OCI-LY1 (cell line): ENCODE data around the gene ASH1L.

ENCODE experiments used
- CTCF ChIP-seq: fragments of 200-600 bp; sonication (generic), shearing (Covaris generic); IDR thresholded peaks from 2 replicates; pipeline ENCODE4 v1.5.1; 2017; ENCODE audit warnings: mild to moderate bottlenecking, antibody characterized with exemption, low read length, moderate library complexity, mixed read lengths
- EZH2 ChIP-seq: fragments of 200-600 bp; sonication (generic), shearing (Covaris generic); IDR thresholded peaks from 2 replicates; pipeline ENCODE4 v1.8.0; 2017; ENCODE audit warnings: borderline replicate concordance, mixed run types, mild to moderate bottlenecking, antibody characterized with exemption, low read length, moderate library complexity, mixed read lengths

GRCh38 chr1:155304558-155305063 lies 258.0 kb downstream of the ASH1L start:
- TF ChIP-seq CTCF (no peak), EZH2 (no peak)
